Esophagus muscularis mucosa (tissue), 4 donors: Measurements from ENCODE around the gene C11orf68.

Source experiments
- CTCF ChIP-seq, 3 experiments: fragments of 200-600 bp in 2 of 3; fragments of 450-650 bp in 1 of 3; sonication (generic) in 2 of 3; IDR thresholded peaks; one replicate each; pipeline ENCODE4 v1.5.1; 2017 to 2019; ENCODE audit warnings: antibody characterized with exemption in 3 of 3, mild to moderate bottlenecking in 2 of 3, moderate library complexity in 1 of 3
- EP300 ChIP-seq: sonication (generic); formaldehyde crosslinking; IDR thresholded peaks from one replicate; pipeline ENCODE4 v1.6.1; 2017; ENCODE audit warnings: antibody characterized with exemption
- POLR2A ChIP-seq: fragments of 450-650 bp; IDR thresholded peaks from one replicate; pipeline ENCODE4 v1.6.1; 2017; ENCODE audit warnings: antibody characterized with exemption, moderate library complexity, mild to moderate bottlenecking, low read depth
- POLR2AphosphoS5 ChIP-seq, 2 donors: sonication (generic); formaldehyde crosslinking; IDR thresholded peaks; one replicate each; pipeline ENCODE4 v1.6.1; 2017; ENCODE audit warnings: antibody characterized with exemption in 2 of 2

- no peak for TF ChIP-seq CTCF (IDR thresholded peaks at IDR 0.05)
- TF ChIP-seq POLR2AphosphoS5 (IDR thresholded peaks at IDR 0.05), result no peak
- no peak for TF ChIP-seq EP300
- TF ChIP-seq POLR2A, result no peak
Measured at GRCh38 chr11:65880844-65881421, 37.9 kb downstream of the C11orf68 start.
